Measurements from ENCODE around the gene FBXW9. TPM values are rescaled to one million over a fixed set of nuclear protein-coding genes. Genes with fewer than 3 reads are reported as not detected.
A peak's percentile ranks its signal among the peaks of the same experiment; 100 is the strongest.
"Not testable (repeated sequence)": the region's sequence is repeated elsewhere in the genome, so short reads cannot be mapped to it uniquely, and the experiment has no call there.

FBXW9 gene
- total and polyA plus RNA-seq, 3 experiments from 2014 or later, result 5.9 to 8.1 (median 7.9) TPM

DNA sequence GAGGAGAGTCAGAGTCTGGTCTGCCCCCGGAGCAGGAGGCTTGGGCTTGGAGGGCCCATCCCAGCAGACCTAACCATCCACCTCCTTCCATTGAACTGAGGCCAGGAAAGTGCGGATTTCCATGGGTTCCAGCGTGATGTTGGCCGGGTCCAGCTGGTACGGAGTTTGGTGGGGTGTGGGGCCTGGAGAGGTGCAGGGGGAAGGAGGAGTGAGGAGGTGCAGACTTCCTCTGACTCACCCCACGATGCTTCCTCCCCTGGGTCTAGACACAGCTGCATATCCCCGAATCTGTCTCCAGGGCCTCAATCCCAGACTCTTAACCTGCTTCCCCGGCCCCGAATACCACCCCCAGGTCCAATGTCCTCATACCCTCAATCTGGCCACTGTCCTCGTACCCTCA, 49.9 kb downstream of the FBXW9 start:
- Mint-ChIP-seq H3K9me3 (no peaks in the 10 kb centered on the region), H3K4me3 (no peak overlapping the region), H3K36me3 (peaks cover 0 to 21% (median 5%) of the 10 kb centered on the region in 3 donors), H3K27me3 (peaks cover 0 to 1% of the 10 kb centered on the region in 2 donors), H3K4me1 (no peaks in the 10 kb centered on the region), H3K27ac (peak overlapping the region in 3 of 8 donors; percentile 51 to 62 (median 60))
- DNase-seq, result no peak
- Histone ChIP-seq H3K9me3 (ENCODE audit: low read length) (no peaks in the 10 kb centered on the region), H3K4me3 (ENCODE audit: low read length) (no peak overlapping the region), H3K27me3 (ENCODE audit: insufficient read depth, low read length, poor library complexity, severe bottlenecking) (no peaks in the 10 kb centered on the region), H3K4me1 (ENCODE audit: insufficient read depth, low read length) (no peaks in the 10 kb centered on the region), H3K27ac (ENCODE audit: low read depth, low read length) (no peak overlapping the region), H3K36me3 (ENCODE audit: insufficient read depth, low read length) (peaks cover 6% of the 10 kb centered on the region)
- ChIA-PET POLR2A (no interaction called here), CTCF (no interaction called here)

DNA sequence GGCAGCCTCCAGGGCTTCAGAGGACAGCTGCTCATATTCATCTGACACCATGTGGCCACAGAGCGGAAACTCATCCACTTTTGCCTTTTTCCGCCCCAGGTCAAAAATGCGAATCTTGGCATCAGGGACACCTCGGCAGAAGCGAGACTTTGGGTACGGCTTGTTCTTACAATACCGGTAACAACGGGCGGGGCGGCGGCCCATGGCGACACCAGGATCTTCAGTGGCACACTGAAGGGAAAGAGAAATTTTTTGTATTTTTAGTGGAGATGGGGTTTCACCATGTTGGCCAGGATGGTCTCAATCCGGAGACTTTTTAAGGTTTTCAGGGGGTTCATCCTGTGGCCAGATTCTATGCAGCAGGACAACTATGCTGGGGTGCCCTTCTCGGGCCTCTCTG, 52.7 kb downstream of the FBXW9 start:
- CTCF ChIA-PET; H3K27ac ChIP-seq (ENCODE audit: low read depth, low read length); H3K4me1 Mint-ChIP-seq; POLR2A ChIA-PET; H3K9me3 Mint-ChIP-seq; H3K27me3 ChIP-seq (ENCODE audit: insufficient read depth, low read length, poor library complexity, severe bottlenecking); H3K27me3 Mint-ChIP-seq; H3K27ac Mint-ChIP-seq; H3K36me3 ChIP-seq (ENCODE audit: insufficient read depth, low read length); DNase-seq; H3K4me3 ChIP-seq (ENCODE audit: low read length); H3K9me3 ChIP-seq (ENCODE audit: low read length); H3K4me3 Mint-ChIP-seq: not testable (repeated sequence)
- peaks cover 0 to 12% (median 2%) of the 10 kb centered on the region in 3 donors for H3K36me3 Mint-ChIP-seq
- H3K4me1 ChIP-seq (ENCODE audit: insufficient read depth, low read length), result peaks cover 11% of the 10 kb centered on the region

DNA sequence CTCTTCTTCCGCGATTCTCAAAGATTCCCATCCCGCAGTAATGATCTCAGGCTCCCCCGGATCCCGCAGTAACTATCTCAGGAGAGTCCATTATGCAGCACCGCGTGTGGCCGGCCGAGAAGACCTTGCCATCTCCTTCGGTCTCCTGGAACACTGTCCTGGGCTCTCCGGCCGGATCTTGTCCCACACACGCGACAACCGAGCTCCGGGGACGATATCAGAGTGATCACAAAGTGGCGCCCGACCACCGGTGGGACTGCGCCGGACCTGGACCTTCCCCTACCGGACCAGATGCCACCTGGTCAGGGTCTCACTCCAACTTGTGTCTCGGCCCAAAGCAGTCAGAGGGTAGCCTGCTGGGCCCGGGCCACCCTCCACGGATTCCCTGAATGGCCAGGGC, 53.9 kb downstream of the FBXW9 start:
- no peak overlapping the region for H3K4me3 ChIP-seq (ENCODE audit: low read length)

DNA sequence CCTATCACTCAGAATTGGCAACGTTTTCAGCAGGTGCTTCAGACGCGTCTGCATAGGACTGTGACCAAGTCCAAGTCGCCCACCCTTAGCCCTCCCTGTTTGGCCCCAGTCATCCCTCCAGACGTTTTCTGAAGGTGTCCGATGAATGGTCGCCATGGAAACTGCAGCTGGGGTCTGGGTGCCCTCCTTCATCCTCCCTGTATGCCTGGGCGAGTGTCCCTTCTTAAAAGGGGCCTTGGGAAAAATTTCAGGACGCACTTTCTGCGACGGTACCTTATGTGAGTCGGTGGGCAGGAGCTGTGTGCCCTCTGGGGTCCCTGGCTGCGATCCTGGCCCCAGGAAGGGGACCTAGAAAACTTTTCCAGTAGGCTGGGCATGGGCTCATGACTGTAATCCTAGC, 55.0 kb downstream of the FBXW9 start:
- Mint-ChIP-seq H3K27me3 (peaks cover 0 to 1% of the 10 kb centered on the region in 2 donors), H3K4me3 (no peak overlapping the region)

More for the DNA sequence above, 53.9 kb downstream of the FBXW9 start:
- Mint-ChIP-seq H3K4me1 (peaks cover 8 to 9% (median 9%) of the 10 kb centered on the region in 3 donors), H3K4me3 (peak overlapping the region in 1 of 7 donors; percentile 12), H3K27me3 (peaks cover 0 to 1% of the 10 kb centered on the region in 2 donors), H3K36me3 (peaks cover 0 to 12% (median 2%) of the 10 kb centered on the region in 3 donors), H3K9me3 (no peaks in the 10 kb centered on the region), H3K27ac (no peak overlapping the region)
- H3K27me3 ChIP-seq (ENCODE audit: insufficient read depth, low read length, poor library complexity, severe bottlenecking), result no peaks in the 10 kb centered on the region
- H3K4me1 ChIP-seq (ENCODE audit: insufficient read depth, low read length), result peaks cover 11% of the 10 kb centered on the region
- no peaks in the 10 kb centered on the region for H3K9me3 ChIP-seq (ENCODE audit: low read length)
- no peak overlapping the region for H3K27ac ChIP-seq (ENCODE audit: low read depth, low read length)
- CTCF ChIA-PET, result interaction anchor here (1.1 kb wide), 1 partner anchor 39 kb away, joined by 3 read pairs; no protein-coding TSS in a partner anchor
- H3K36me3 ChIP-seq (ENCODE audit: insufficient read depth, low read length), result no peaks in the 10 kb centered on the region
- POLR2A ChIA-PET, result no interaction called here
- no peak for DNase-seq

DNA sequence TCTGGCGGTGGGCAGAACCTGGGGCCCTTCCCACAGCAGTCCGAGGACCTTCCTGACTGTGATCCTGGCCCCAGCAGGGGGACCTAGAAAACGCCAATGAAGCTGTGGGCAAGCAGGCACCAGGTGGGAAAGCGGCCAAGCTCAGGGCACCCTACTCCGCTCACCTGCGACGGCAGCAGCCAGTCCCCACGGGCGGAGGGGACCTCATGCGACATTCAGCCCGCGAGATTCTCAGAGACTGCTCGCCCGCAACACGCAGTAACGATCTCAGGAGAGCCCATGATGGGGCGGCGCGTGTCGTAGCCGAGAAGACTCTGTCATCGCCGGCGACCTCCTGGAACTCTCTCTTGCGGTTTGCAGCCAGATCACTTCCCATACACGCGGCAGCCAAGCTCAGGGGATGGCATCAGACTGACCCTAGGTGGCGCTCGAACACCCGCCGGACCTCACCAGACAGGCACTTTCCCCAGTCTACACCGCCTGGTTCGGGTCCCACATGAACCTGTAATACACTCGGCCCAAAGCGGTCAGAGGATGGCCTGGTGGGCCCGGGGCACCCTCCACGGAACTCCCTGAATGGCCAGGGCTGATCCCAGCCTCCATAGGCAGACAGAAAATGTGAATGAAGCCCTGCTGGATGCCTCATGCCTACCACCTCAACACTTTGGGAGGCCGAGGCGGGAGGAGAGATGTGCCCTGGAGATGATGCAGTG, 56.4 kb downstream of the FBXW9 start:
- peaks cover 0 to 4% (median 2%) of the 10 kb centered on the region in 3 donors for H3K36me3 Mint-ChIP-seq
- peaks cover 11 to 17% (median 12%) of the 10 kb centered on the region in 3 donors for H3K4me1 Mint-ChIP-seq
- H3K4me3 Mint-ChIP-seq, result peak overlapping the region; percentile 46 to 87 (median 77)
- H3K27me3 Mint-ChIP-seq, result peaks cover 0 to 1% of the 10 kb centered on the region in 2 donors
- POLR2A ChIA-PET, result interaction anchor here (1.3 kb wide), 1 partner anchor 26 kb away, joined by 5 read pairs; the partner anchor contains the start of genes MAN2B1 and WDR83
- CTCF ChIA-PET, result interaction anchor here (0.5 to 2.9 kb wide), 23 partner anchors 8 to 874 kb away, joined by 3 to 21 read pairs (median 3); partner anchors contain the start of genes DHPS, MAN2B1, WDR83 and ZNF490
- no peaks in the 10 kb centered on the region for H3K9me3 ChIP-seq (ENCODE audit: low read length)
- H3K4me3 ChIP-seq (ENCODE audit: low read length), result peak overlapping the region; percentile 45
- H3K27ac ChIP-seq (ENCODE audit: low read depth, low read length), result no peak overlapping the region
- no peaks in the 10 kb centered on the region for H3K27me3 ChIP-seq (ENCODE audit: insufficient read depth, low read length, poor library complexity, severe bottlenecking)
- no peaks in the 10 kb centered on the region for H3K36me3 ChIP-seq (ENCODE audit: insufficient read depth, low read length)
- H3K4me1 ChIP-seq (ENCODE audit: insufficient read depth, low read length), result peaks cover 11% of the 10 kb centered on the region
- H3K27ac Mint-ChIP-seq, result peak overlapping the region in 7 of 8 donors; percentile 4 to 92 (median 73)
- peak; percentile 69 to 84 (median 73) for DNase-seq
- no peaks in the 10 kb centered on the region for H3K9me3 Mint-ChIP-seq

More for the DNA sequence above, 55.0 kb downstream of the FBXW9 start:
- Histone ChIP-seq H3K27ac (ENCODE audit: low read depth, low read length) (no peak overlapping the region), H3K27me3 (ENCODE audit: insufficient read depth, low read length, poor library complexity, severe bottlenecking) (no peaks in the 10 kb centered on the region), H3K9me3 (ENCODE audit: low read length) (no peaks in the 10 kb centered on the region), H3K36me3 (ENCODE audit: insufficient read depth, low read length) (no peaks in the 10 kb centered on the region), H3K4me3 (ENCODE audit: low read length) (no peak overlapping the region), H3K4me1 (ENCODE audit: insufficient read depth, low read length) (peaks cover 11% of the 10 kb centered on the region)
- ChIA-PET POLR2A (no interaction called here), CTCF (interaction anchor here (0.7 to 1.1 kb wide), 2 partner anchors 14 to 32 kb away, joined by 3 to 4 read pairs; no protein-coding TSS in a partner anchor)
- no peak for DNase-seq
- Mint-ChIP-seq H3K4me1 (peaks cover 8 to 12% (median 9%) of the 10 kb centered on the region in 3 donors), H3K36me3 (peaks cover 0 to 9% (median 2%) of the 10 kb centered on the region in 3 donors), H3K9me3 (no peaks in the 10 kb centered on the region), H3K27ac (no peak overlapping the region)

Other genes starting within 250 kb of the FBXW9 start
- gene ZNF709, start 211.8 kb downstream of the FBXW9 start, total RNA-seq, result 1 to 10 TPM; 2.5 TPM
- gene ZNF709, start 211.8 kb downstream of the FBXW9 start, polyA plus RNA-seq, result 1.1 TPM
- gene ZNF564, start 145.1 kb downstream of the FBXW9 start, total RNA-seq, result 1 to 10 TPM; 7.4 to 8.0 TPM
- 16.7 TPM for gene ZNF564, start 145.1 kb downstream of the FBXW9 start, polyA plus RNA-seq
- 1 to 10 TPM; 8.0 to 8.4 TPM for gene ZNF490, start 85.8 kb downstream of the FBXW9 start, total RNA-seq
- 6.9 TPM for gene ZNF490, start 85.8 kb downstream of the FBXW9 start, polyA plus RNA-seq
- gene ZNF791, start 85.7 kb downstream of the FBXW9 start, total RNA-seq, result 10 to 100 TPM; 23.6 to 23.8 TPM
- 21.3 TPM for gene ZNF791, start 85.7 kb downstream of the FBXW9 start, polyA plus RNA-seq
- 10 to 100 TPM; 83.8 to 85.3 TPM for gene MAN2B1, start 29.9 kb downstream of the FBXW9 start, total RNA-seq
- 76.4 TPM for gene MAN2B1, start 29.9 kb downstream of the FBXW9 start, polyA plus RNA-seq
- gene WDR83, start 29.8 kb downstream of the FBXW9 start, total RNA-seq, result 10 to 100 TPM; 18.8 to 19.9 TPM
- 13.1 TPM for gene WDR83, start 29.8 kb downstream of the FBXW9 start, polyA plus RNA-seq
- gene DHPS, start 14.8 kb downstream of the FBXW9 start, total RNA-seq, result 100 to 1,000 TPM; 113 to 116 TPM
- 91.8 TPM for gene DHPS, start 14.8 kb downstream of the FBXW9 start, polyA plus RNA-seq
- not detected for gene GNG14, start 8.6 kb downstream of the FBXW9 start, total RNA-seq
- gene GNG14, start 8.6 kb downstream of the FBXW9 start, polyA plus RNA-seq, result not detected
- gene TNPO2, start 27.3 kb upstream of the FBXW9 start, total RNA-seq, result 100 to 1,000 TPM; 148 TPM
- gene TNPO2, start 27.3 kb upstream of the FBXW9 start, polyA plus RNA-seq, result 3.4 TPM
- gene TRIR, start 38.1 kb upstream of the FBXW9 start, total RNA-seq, result 100 to 1,000 TPM; 243 to 247 TPM
- 248 TPM for gene TRIR, start 38.1 kb upstream of the FBXW9 start, polyA plus RNA-seq
- 100 to 1,000 TPM in 1 of 2 experiments, 10 to 100 TPM in 1; 96.9 to 101 TPM for gene GET3, start 40.9 kb upstream of the FBXW9 start, total RNA-seq
- gene GET3, start 40.9 kb upstream of the FBXW9 start, polyA plus RNA-seq, result 72.5 TPM
- not detected for gene BEST2, start 55.2 kb upstream of the FBXW9 start, total RNA-seq
- gene BEST2, start 55.2 kb upstream of the FBXW9 start, polyA plus RNA-seq, result not detected
- gene HOOK2, start 78.9 kb upstream of the FBXW9 start, total RNA-seq, result 10 to 100 TPM in 1 of 2 experiments, 1 to 10 TPM in 1; 9.8 to 11.4 TPM
- 2.9 TPM for gene HOOK2, start 78.9 kb upstream of the FBXW9 start, polyA plus RNA-seq
- gene JUNB, start 94.9 kb upstream of the FBXW9 start, total RNA-seq, result 100 to 1,000 TPM; 249 to 259 TPM
- 1,529 TPM for gene JUNB, start 94.9 kb upstream of the FBXW9 start, polyA plus RNA-seq
- 100 to 1,000 TPM; 183 to 184 TPM for gene PRDX2, start 105.2 kb upstream of the FBXW9 start, total RNA-seq
- gene PRDX2, start 105.2 kb upstream of the FBXW9 start, polyA plus RNA-seq, result 257 TPM
- gene THSD8, start 105.4 kb upstream of the FBXW9 start, total RNA-seq, result 10 to 100 TPM; 24.6 to 31.0 TPM
- gene THSD8, start 105.4 kb upstream of the FBXW9 start, polyA plus RNA-seq, result not detected
- gene RNASEH2A, start 110.0 kb upstream of the FBXW9 start, total RNA-seq, result 10 to 100 TPM; 51.5 to 62.4 TPM
- gene RNASEH2A, start 110.0 kb upstream of the FBXW9 start, polyA plus RNA-seq, result 24.1 TPM
- gene RTBDN, start 137.9 kb upstream of the FBXW9 start, total RNA-seq, result not detected
- gene RTBDN, start 137.9 kb upstream of the FBXW9 start, polyA plus RNA-seq, result not detected
- under 1 TPM; 0.24 to 0.38 TPM for gene MAST1, start 141.9 kb upstream of the FBXW9 start, total RNA-seq
- gene MAST1, start 141.9 kb upstream of the FBXW9 start, polyA plus RNA-seq, result 1.2 TPM
- gene DNASE2, start 184.8 kb upstream of the FBXW9 start, total RNA-seq, result 10 to 100 TPM; 20.7 to 22.4 TPM
- gene DNASE2, start 184.8 kb upstream of the FBXW9 start, polyA plus RNA-seq, result 61.6 TPM
- under 1 TPM; 0.84 to 0.90 TPM for gene KLF1, start 190.6 kb upstream of the FBXW9 start, total RNA-seq
- gene KLF1, start 190.6 kb upstream of the FBXW9 start, polyA plus RNA-seq, result not detected
- gene GCDH, start 194.5 kb upstream of the FBXW9 start, total RNA-seq, result 10 to 100 TPM; 59.4 to 60.1 TPM
- gene GCDH, start 194.5 kb upstream of the FBXW9 start, polyA plus RNA-seq, result 19.7 TPM
- 1 to 10 TPM; 1.5 to 2.1 TPM for gene SYCE2, start 222.7 kb upstream of the FBXW9 start, total RNA-seq
- gene SYCE2, start 222.7 kb upstream of the FBXW9 start, polyA plus RNA-seq, result not detected
- 100 to 1,000 TPM; 188 to 192 TPM for gene FARSA, start 237.1 kb upstream of the FBXW9 start, total RNA-seq
- gene FARSA, start 237.1 kb upstream of the FBXW9 start, polyA plus RNA-seq, result 64.5 TPM
- gene CALR, start 242.0 kb upstream of the FBXW9 start, total RNA-seq, result 100 to 1,000 TPM; 832 to 843 TPM
- 174 TPM for gene CALR, start 242.0 kb upstream of the FBXW9 start, polyA plus RNA-seq
- gene RAD23A, start 249.2 kb upstream of the FBXW9 start, total RNA-seq, result 100 to 1,000 TPM; 227 to 230 TPM
- 115 TPM for gene RAD23A, start 249.2 kb upstream of the FBXW9 start, polyA plus RNA-seq

Data from CD8-positive, alpha-beta memory T cell (primary cell).